NCI-H128 (cell line): ENCODE results near the gene KIAA0040.
A peak's percentile ranks its signal among the peaks of the same experiment; 100 is the strongest.

ENCODE experiments used
- DNase-seq: peaks from one replicate; lab custom pipeline; 2025; ENCODE audit not compliant: unreplicated experiment; lab: John Stamatoyannopoulos, UW

The KIAA0040 gene

GRCh38 chr1:175172503-175172902 lies 20.1 kb downstream of the KIAA0040 start:
- peak; percentile 36 for DNase-seq

- DNase-seq = no peak
These were observed 21.3 kb downstream of the KIAA0040 start for GRCh38 chr1:175171036-175171913.

DNA sequence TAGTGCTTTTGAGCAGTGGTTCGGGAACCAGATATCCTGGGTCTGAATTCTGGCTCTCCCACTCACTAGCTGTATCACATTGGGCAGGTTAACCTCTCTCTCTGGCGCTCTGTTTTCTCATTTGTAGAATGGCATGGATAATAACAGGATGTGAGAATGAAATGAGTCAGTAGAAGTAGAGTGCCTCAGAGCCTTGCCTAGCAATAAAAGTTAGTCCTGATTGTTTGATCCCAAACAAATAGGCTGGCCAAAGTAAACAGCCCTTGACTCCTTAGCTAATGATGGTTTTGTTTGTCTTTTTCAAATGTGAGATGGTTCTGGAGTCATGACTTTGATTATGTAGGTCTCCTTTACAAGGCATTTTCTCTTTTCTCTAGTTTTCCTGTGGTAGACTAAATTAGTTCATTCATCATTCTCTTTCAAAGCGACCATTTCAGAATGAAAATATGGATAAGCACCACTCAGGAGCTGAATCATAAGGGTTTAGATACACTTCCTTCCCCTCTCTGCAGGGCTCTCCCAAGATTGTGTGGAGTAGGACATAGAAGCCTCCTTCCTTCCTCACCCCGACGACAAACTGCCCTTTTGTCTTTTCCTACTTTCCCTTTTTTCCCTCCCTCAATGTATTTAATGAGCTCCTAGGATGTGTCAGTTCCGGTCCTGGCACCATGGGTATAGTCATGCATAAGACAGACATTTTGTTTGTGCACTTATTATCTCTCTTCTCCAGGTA lies 23.1 kb downstream of the KIAA0040 start:
- DNase-seq = no peak

- no peak for DNase-seq
These were observed 23.8 kb downstream of the KIAA0040 start for GRCh38 chr1:175168782-175169181.

DNA sequence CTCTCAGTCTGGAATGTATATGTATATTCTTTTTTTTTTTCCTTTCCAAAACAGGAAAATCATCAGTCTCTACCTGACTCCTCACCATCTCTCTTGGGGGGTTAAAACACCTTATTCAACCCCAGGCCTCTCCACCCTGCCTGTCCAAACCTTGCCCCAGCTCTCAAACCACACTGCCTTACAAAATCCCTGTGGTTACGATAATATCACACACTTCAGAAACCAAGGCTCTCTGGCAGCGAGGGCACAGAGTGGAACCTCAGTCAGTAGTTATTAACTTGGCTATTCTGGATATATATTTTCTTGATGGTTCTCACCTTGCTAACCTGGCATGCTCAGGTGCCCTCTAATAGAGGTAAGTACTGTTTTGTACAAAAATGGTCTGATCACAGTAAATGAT lies 24.7 kb downstream of the KIAA0040 start:
- no peak for DNase-seq

GRCh38 chr1:175166746-175167145 lies 25.8 kb downstream of the KIAA0040 start:
- DNase-seq = no peak

DNA sequence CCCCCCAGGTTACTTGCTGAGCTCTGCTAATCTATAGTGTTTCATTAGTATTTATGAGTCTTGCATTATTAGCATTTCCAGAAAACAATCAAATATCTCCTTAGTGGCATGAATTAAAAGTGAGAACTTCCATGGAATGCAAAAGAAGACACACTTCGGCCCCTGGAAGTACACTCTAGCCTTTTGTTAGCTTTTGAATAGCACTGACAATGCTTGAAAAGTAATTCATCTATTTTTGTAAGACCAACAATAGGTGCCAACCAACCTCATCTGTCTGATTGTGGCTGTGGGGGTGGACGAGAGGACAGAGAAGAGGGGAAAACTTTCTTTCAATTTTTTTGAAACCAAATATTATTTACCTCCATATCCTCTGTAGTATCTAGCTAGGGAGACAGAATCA lies 27.8 kb downstream of the KIAA0040 start:
- no peak for DNase-seq

- DNase-seq = no peak
These were observed 28.9 kb downstream of the KIAA0040 start for GRCh38 chr1:175163702-175164101.

- no peak for DNase-seq
These were observed 29.6 kb downstream of the KIAA0040 start for GRCh38 chr1:175162955-175163354.

- no peak for DNase-seq
These were observed 34.4 kb downstream of the KIAA0040 start for GRCh38 chr1:175158170-175158591.

DNA sequence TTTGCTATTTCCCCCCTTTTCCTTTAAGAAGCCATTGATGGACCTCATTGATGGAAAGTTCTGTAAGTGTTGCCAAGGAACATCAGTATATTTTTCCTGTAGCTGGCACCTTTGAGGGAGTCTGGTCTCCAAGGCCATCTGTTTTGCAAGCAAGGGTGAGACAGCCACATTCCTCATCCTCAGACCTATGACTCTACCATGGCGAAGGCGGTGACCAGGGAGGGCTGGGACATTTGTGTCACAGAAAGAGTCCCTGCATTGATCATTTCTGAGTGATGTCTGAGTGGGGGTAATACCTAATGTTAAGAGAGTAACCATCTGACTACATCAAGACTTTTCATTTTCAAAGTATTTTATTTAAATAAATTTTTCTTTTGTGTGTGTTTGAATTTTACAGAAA lies 35.4 kb downstream of the KIAA0040 start:
- DNase-seq = no peak

DNA sequence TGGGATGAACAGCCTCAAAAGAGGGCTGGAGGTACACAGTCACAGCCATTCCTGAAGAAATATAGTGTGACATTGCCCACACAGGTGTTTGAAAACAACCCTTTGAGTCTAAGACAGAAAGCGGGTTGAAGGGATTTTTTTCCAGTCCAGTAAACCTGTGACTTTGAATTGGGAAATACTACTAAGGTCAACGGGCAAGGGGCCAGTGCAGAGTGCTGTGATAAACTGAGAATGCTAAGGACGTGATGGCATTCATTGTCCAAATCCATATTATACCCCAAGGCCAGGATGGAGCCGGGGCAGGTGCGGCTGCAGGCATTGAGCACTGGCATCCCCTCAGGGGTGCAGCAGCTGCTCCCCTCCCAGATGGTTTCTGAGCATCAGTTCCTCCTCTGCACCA lies 36.6 kb downstream of the KIAA0040 start:
- DNase-seq = no peak

DNA sequence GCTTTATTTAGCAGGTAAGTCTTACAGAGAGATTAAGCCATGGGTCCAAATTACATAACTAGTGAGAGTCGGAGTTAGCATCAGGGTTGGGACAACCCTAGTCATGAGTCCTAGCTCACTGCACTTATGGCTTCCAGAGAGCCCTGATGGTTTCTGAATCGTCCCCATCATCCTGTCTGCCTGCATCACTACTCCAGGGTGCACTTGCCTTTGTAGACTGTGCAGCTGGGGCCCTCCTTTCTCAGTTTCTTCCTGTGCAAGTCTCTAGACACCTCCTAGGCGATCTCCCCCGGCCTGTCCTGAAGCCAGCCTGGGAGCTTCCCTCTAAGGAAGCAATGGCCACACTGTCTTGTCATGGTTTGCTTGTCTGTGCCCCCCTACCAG lies 37.1 kb downstream of the KIAA0040 start:
- DNase-seq = no peak

DNA sequence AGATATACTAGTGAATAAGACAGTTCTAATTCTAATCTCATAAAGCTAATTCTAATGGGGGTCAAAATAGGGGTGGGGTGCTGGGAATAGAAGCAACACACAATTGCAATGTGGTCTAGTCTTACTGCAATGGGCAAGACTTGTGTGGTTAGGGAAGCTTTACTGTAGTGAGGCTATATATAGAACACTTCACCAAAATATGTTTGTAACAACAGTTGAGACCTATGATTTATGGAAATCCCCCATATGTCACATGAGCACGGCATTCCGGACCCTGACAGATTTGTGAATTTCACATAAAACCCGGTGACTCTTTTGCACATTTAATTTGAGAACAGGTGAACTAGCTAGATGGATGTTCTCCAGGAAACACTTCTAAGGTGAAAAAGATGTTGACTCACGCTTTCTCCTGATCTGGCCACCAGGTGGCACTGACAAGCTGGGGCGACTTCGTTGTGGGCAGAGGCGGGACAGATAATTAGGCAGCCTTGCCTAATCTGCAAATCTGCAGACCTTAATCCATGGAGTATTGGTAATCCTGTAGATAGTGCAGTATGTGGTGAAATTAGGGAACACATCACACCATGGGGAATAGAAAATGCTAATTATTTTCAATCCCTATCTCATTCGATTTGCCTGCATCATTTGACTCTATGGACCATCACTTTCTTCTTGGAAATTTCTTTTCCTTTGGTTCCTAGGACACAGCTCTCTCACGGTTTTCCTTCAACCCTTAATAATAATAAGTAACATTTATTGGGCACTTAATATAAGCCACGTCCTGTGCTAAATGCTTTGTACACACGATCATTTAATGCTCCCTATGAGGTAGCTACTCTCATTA lies 37.7 kb downstream of the KIAA0040 start:
- DNase-seq = peak; percentile 68

- DNase-seq = peak; percentile 36
These were observed 40.4 kb downstream of the KIAA0040 start for GRCh38 chr1:175152006-175152652.

GRCh38 chr1:175150596-175151319 lies 41.8 kb downstream of the KIAA0040 start:
- DNase-seq = no peak

DNA sequence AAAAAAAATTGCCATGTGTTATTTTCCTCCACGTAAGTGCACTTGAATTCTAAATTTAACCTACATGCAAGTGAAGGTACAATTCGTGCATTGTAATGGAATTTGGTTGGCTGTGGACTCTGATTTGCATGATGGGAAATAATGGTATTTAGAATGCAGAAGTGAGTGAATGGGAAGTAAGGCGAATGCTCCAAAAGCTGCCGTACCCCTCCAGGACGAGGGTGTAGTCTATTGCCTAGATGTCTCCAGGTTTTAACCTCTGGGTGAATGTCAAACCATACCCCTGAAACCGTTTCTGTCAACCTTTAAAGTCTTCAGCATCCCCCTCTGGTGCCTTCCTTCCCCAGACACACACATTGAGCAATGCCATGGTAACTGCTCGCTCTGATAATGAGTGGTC lies 44.5 kb downstream of the KIAA0040 start:
- DNase-seq = no peak

GRCh38 chr1:175147569-175147968 lies 45.0 kb downstream of the KIAA0040 start:
- DNase-seq = no peak

DNA sequence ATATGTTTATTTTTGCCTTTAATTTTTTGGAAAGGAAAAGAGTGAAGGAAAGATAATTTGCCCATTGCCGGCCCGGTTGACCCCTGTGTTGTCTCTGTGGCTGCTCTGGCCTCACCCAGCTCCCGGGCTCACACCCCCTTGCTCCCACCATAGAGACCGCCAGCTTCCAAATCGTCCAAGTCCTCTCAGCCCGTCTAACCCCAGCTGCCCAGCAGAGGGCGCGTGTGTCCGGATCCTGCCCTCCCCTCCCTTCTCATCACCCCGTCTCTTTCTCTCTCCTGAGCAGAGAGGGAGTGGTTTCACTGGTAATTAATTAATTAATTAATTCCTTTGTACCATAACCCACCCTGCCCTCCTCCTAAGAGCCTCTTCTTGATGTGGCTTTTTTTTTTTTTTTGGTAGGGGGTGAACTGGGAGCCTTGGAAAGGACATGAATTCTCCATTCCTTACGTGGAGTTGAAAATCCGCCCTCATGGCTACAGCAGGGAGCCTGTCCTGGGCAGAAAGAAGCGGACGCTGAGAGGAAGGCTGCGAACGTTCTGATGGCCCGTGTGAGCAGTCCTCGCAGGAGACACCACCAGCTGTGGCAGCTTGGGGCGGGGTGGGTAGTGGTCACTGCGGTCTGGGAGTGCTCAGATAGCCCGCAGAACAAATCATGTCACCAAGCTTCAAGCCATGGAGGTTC lies 45.9 kb downstream of the KIAA0040 start:
- DNase-seq = peak; percentile 12
